SK-N-MC (cell line): ENCODE data around the gene RIMBP2.

Experiments used
- DNase-seq: peaks from one replicate; pipeline ENCODE4 v3.0.0-alpha.2; 2011; ENCODE audit warnings: low read depth, low spot score
- H3K27ac ChIP-seq: fragments of 200-600 bp; sonication (generic); 2 replicates; pipeline ENCODE4 v1.5.1; 2016; ENCODE audit warnings: mixed run types
- H3K36me3 ChIP-seq: fragments of 200-600 bp; sonication (generic); 2 replicates; pipeline ENCODE4 v1.6.1; 2017; ENCODE audit warnings: antibody characterized with exemption, low read length, mixed read lengths; ENCODE audit not compliant: insufficient read depth
- H3K4me3 ChIP-seq: fragments of 200-600 bp; sonication (generic); 2 replicates; pipeline ENCODE4 v1.5.1; 2016
- H3K9ac ChIP-seq: fragments of 200-600 bp; sonication (generic); 2 replicates; pipeline ENCODE4 v1.8.0; 2017; ENCODE audit warnings: mixed run types, mixed read lengths; ENCODE audit not compliant: insufficient read length
- H3K9me3 ChIP-seq: fragments of 200-600 bp; sonication (generic); 2 replicates; pipeline ENCODE4 v1.6.1; 2017; ENCODE audit warnings: low read depth, mild to moderate bottlenecking, antibody characterized with exemption, low read length, moderate library complexity, mixed read lengths
- EZH2 ChIP-seq: fragments of 200-600 bp; sonication (generic); IDR thresholded peaks from one replicate; pipeline ENCODE4 v1.6.1; 2017; ENCODE audit warnings: antibody characterized with exemption
- FOXP2 ChIP-seq: optimal IDR thresholded peaks from 2 replicates; pipeline ENCODE3; 2011; ENCODE audit warnings: mild to moderate bottlenecking, moderate library complexity; ENCODE audit not compliant: insufficient read depth; ENCODE audit errors: extremely low read length, control extremely low read depth
- POLR2AphosphoS5 ChIP-seq: IDR thresholded peaks from 2 replicates; pipeline ENCODE4 v1.6.1; 2012; ENCODE audit warnings: mild to moderate bottlenecking, low read depth, low read length, borderline replicate concordance

The RIMBP2 gene

DNA sequence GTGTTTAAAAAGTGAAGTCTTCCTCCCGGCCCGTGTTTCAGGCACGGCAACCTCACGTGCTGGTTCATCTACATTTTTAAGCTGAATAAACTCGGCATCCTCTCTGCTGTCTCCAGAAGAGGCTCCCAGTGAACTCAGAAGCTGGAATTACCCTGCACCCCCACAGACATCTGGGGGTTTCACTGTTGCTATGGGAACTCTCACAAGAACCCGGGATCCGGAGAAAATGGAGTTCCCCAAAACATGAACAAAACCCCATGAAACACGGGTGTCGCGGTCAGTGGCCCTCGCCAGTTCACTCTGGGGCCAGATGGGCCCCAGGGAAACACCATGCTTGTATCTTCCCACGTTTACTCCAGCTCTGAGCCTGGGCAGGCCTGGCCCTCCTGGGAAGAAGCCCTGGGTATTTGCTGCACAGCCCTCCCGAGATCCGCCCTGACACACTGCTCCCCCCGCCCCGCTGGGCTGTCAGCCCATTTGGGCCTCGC is 234.7 kb downstream of the RIMBP2 start:
- H3K27ac ChIP-seq, result no peak overlapping the region
- TF ChIP-seq FOXP2 (no peak), POLR2AphosphoS5 (no peak), EZH2 (no peak)
- H3K9me3 ChIP-seq, result no peaks in the 10 kb centered on the region
- H3K9ac ChIP-seq, result no peak overlapping the region
- H3K36me3 ChIP-seq, result no peaks in the 10 kb centered on the region
- no peak for DNase-seq
- H3K4me3 ChIP-seq, result no peak overlapping the region

DNA sequence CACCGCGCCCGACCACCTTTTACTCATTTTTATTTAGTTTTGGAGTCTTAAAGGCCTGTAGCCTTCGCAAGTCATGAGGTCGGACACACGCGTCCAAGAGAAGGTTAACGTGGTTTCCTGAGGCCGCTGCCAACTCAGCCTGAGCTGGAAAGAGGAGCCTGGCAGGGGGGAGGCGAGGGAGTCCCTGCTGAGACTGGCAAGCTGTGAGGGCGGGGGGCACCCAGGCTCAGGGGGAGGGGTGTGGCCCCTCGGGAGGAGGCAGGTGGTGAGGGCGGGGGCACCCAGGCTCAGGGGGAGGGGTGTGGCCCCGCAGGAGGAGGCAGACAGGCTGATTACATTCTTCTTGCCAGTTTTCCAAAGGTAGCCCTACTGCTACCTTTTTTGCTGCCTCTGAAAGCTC is 235.2 kb downstream of the RIMBP2 start:
- no peak for DNase-seq

DNA sequence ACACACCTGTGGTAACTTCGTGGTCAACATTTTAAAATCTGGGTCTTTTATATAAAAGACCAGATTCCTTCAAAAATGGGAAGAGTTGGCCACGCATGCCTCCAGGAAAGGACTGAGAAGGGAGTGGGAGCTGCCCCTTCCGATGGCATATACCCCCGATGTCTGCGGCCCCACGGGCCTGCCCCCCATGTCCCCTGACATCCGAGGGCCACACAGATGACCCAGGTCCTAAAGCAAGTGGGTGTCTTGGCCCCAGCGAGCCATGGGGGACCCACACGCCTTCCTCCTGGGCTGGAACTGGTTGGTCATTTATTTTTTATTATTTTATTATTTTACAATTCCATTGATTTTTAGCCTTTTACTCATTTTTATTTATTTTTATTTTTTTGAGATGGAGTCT is 235.9 kb downstream of the RIMBP2 start:
- Histone ChIP-seq H3K4me3 (no peak overlapping the region), H3K27ac (no peak overlapping the region), H3K9ac (no peak overlapping the region), H3K9me3 (no peaks in the 10 kb centered on the region), H3K36me3 (no peaks in the 10 kb centered on the region)
- no peak for TF ChIP-seq POLR2AphosphoS5
- TF ChIP-seq FOXP2, result no peak
- TF ChIP-seq EZH2, result no peak
- no peak for DNase-seq

More for the DNA sequence above, 235.2 kb downstream of the RIMBP2 start:
- H3K4me3 ChIP-seq, result no peak overlapping the region
- TF ChIP-seq EZH2 (no peak), POLR2AphosphoS5 (no peak), FOXP2 (no peak)
- H3K9me3 ChIP-seq, result no peaks in the 10 kb centered on the region
- H3K27ac ChIP-seq, result no peak overlapping the region
- H3K36me3 ChIP-seq, result no peaks in the 10 kb centered on the region
- no peak overlapping the region for H3K9ac ChIP-seq

DNA sequence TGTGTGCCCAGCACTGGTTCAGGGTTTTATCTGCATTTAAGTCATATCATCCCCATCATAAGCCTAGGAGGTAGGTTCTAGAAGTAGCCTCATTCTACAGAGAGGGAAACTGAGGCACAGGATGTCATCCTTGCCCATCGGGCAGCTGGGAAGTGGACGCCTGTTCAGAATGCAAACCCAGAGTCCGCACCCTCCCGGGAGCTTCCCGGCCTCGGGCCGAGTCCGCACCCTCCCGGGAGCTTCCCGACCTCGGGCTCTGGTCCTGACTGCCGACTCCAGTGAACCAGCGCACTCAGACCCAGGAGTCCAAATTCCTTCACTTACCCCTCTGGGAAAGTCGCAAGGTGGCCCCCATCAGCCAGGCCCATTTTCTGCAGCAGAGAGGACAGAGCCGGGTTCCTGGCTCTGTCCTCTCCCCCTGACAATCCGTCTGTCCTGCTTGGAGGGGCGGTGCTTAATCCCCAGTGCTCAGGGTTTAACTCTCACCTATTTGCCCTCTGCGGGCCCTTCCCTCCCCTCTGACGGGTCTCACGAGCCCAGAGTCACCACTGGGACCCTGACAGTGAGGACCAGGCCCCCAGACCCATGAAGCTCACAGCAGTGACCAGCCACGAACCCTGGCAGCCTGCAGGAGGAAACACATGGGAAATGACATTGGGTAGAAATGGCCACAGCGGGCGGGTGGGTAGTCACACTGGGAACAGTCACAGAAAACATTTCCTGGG is 236.5 kb downstream of the RIMBP2 start:
- no peak overlapping the region for H3K27ac ChIP-seq
- H3K9me3 ChIP-seq, result no peaks in the 10 kb centered on the region
- H3K9ac ChIP-seq, result no peak overlapping the region
- no peaks in the 10 kb centered on the region for H3K36me3 ChIP-seq
- H3K4me3 ChIP-seq, result no peak overlapping the region
- DNase-seq, result no peak
- no peak for TF ChIP-seq EZH2
- no peak for TF ChIP-seq FOXP2
- TF ChIP-seq POLR2AphosphoS5, result no peak

DNA sequence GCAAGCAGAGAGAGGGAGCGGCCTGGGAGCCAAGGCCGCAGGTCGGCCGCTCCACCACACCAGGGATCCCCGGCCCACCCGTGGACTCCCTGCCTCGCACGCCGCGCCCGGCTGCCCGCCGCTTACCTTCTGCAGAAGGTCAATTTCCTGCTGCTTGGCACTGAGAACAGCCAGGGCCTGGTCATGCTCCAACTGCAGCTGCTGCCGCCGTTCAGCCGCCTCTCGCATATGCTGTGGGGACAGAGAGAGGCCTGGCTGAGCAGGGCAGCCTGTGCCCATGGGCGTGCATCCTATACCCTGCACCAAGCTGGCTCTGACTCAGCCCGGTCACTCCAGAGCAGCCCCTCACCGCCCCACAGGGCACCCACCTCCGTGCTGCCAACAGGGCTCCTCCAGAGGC is 237.3 kb downstream of the RIMBP2 start:
- H3K36me3 ChIP-seq, result no peaks in the 10 kb centered on the region
- TF ChIP-seq POLR2AphosphoS5, result no peak
- TF ChIP-seq FOXP2, result no peak

DNA sequence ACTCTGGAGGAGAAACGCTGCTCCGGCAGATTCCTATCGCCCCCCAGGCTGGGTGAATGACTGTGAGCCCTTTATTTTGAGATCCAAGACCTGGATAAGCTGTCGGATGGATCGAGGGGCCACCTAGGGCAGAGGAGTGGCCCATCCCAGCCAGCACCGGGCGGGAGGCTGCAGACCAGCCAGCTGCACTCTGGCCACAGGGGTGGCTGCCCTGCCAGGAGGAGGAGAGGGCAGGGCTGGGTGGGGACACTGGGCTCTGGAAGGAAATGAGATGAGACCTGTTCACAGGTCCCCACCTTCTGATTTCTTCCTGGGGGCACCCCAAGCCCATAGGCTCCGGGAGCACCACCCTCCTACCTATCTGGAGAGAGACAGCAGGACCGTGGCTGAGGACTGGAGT is 238.4 kb downstream of the RIMBP2 start:
- Histone ChIP-seq H3K9me3 (no peaks in the 10 kb centered on the region), H3K36me3 (no peaks in the 10 kb centered on the region), H3K27ac (no peak overlapping the region), H3K9ac (no peak overlapping the region), H3K4me3 (no peak overlapping the region)
- TF ChIP-seq EZH2 (no peak), POLR2AphosphoS5 (no peak), FOXP2 (no peak)
- DNase-seq, result no peak

More for the DNA sequence above, 237.3 kb downstream of the RIMBP2 start:
- DNase-seq, result no peak
- no peak overlapping the region for H3K27ac ChIP-seq
- no peaks in the 10 kb centered on the region for H3K9me3 ChIP-seq
- H3K9ac ChIP-seq, result no peak overlapping the region
- no peak overlapping the region for H3K4me3 ChIP-seq

DNA sequence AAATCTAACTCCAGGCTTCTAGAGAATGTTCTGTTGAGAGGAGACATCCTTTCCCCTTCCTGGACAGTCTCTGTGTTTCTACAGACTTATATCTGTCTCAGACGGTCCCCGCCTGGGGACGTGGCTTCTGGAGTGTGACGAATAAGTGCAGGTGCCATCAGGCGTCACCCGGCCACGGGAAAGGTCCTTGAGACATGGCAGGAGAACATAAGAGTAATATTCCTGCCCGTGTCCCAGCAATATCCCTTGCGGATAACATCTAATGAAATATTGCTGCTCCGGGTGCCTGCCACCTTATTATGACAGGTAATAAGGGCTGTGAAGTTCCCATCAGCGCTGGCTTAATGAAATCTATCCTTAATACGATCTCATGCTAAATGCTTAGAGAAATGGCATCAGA is 238.8 kb downstream of the RIMBP2 start:
- H3K9ac ChIP-seq, result no peak overlapping the region
- no peak overlapping the region for H3K4me3 ChIP-seq
- TF ChIP-seq EZH2 (no peak), POLR2AphosphoS5 (no peak), FOXP2 (no peak)
- H3K36me3 ChIP-seq, result no peaks in the 10 kb centered on the region
- no peak overlapping the region for H3K27ac ChIP-seq
- no peak for DNase-seq
- no peaks in the 10 kb centered on the region for H3K9me3 ChIP-seq

DNA sequence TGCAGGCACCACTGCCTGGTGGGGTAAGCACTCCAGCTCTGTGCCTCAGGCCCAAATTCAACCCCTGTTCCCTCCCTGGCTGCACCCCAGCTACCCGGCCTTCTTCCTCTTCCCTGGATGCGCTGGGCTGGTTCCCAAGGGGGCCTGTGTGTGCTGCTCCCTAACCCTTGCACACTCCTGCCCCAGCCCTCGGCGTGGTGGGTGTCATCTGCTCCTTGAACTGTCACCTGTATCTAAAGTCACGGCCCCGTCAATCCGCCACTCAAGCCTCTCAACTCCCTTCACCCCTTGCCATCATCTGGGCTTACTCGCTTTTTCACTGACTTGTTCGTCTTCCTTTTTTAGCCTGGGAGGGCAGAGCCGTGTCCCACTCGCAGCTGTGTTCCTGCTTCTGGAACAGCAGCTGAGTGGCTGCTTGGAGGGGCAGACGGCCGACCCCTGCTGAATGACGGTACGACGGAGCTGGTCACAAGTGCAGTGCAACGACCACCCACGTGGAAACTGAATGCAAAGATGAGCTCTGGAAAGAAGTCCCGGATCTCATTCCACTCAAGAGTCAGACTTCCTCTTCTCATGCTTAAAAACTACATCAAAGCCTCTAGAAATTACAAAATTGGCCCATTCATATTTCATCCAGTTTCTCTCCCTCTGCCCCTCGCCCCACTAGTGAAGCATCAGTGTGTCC is 239.5 kb downstream of the RIMBP2 start:
- DNase-seq, result no peak
- TF ChIP-seq FOXP2, result no peak
- TF ChIP-seq POLR2AphosphoS5, result no peak
- TF ChIP-seq EZH2, result no peak
- H3K36me3 ChIP-seq, result no peaks in the 10 kb centered on the region

More for the DNA sequence above, 239.5 kb downstream of the RIMBP2 start:
- H3K27ac ChIP-seq, result no peak overlapping the region
- no peak overlapping the region for H3K4me3 ChIP-seq
- no peak overlapping the region for H3K9ac ChIP-seq
- H3K9me3 ChIP-seq, result no peaks in the 10 kb centered on the region
